Neural crest cell (in vitro differentiated cells): Measurements from ENCODE around the gene ADPRS. TPM values are rescaled to one million over a fixed set of nuclear protein-coding genes. Genes with fewer than 3 reads are reported as not detected.
A peak's percentile ranks its signal among the peaks of the same experiment; 100 is the strongest.

Experiments used
- DNase-seq: peaks from one replicate; pipeline ENCODE4 v3.0.0; 2021; ENCODE audit warnings: low read depth, mixed read lengths, low spot score
- H3K27ac Mint-ChIP-seq: one replicate; pipeline ENCODE4 v1.8.0; 2021; ENCODE audit warnings: mild to moderate bottlenecking, mixed read lengths; ENCODE audit not compliant: unreplicated experiment
- H3K27me3 Mint-ChIP-seq: 2 replicates; pipeline ENCODE4 v1.8.0; 2021; ENCODE audit warnings: low read depth, mild to moderate bottlenecking, mixed read lengths
- H3K36me3 Mint-ChIP-seq: 2 replicates; pipeline ENCODE4 v1.8.0; 2021; ENCODE audit warnings: low read depth, mild to moderate bottlenecking, mixed read lengths
- H3K4me1 Mint-ChIP-seq: 2 replicates; pipeline ENCODE4 v1.8.0; 2021; ENCODE audit warnings: mixed read lengths
- H3K4me3 Mint-ChIP-seq: one replicate; pipeline ENCODE4 v1.8.0; 2021; ENCODE audit warnings: mild to moderate bottlenecking, mixed read lengths
- H3K9me3 Mint-ChIP-seq: 2 replicates; pipeline ENCODE4 v1.8.0; 2021; ENCODE audit warnings: mixed read lengths
- CTCF ChIP-seq: fragments of 200-600 bp; sonication (generic); conservative IDR thresholded peaks from 2 replicates; pipeline ENCODE4 v1.5.0; 2021; ENCODE audit warnings: antibody characterized with exemption, mild to moderate bottlenecking
- total RNA-seq: library from RNA; stranded (reverse); gene quantifications from 2 replicates; pipeline ENCODE4 v1.2.1, GENCODE V29; 2021

ADPRS gene
- total RNA-seq, 1 donor from 2014 or later = 33.8 TPM

- no peak for DNase-seq
- H3K27ac Mint-ChIP-seq = no peak within 1 kb of the TSS
- H3K9me3 Mint-ChIP-seq = no peaks in the 10 kb centered on the region
- peak within 1 kb of the TSS; percentile 56 for H3K4me3 Mint-ChIP-seq
- no peak for TF ChIP-seq CTCF
- no peaks in the 10 kb centered on the region for H3K36me3 Mint-ChIP-seq
- H3K4me1 Mint-ChIP-seq = peaks cover 7% of the 10 kb centered on the region
- H3K27me3 Mint-ChIP-seq = peaks cover 52% of the 10 kb centered on the region
These were observed 36.7 kb downstream of the ADPRS start, which contains the start of gene COL8A2 for GRCh38 chr1:36125129-36125991. TSS of gene COL8A2 (minus strand) at chr1:36125222. CDS start at chr1:36100242, 24,980 bp downstream.

DNA sequence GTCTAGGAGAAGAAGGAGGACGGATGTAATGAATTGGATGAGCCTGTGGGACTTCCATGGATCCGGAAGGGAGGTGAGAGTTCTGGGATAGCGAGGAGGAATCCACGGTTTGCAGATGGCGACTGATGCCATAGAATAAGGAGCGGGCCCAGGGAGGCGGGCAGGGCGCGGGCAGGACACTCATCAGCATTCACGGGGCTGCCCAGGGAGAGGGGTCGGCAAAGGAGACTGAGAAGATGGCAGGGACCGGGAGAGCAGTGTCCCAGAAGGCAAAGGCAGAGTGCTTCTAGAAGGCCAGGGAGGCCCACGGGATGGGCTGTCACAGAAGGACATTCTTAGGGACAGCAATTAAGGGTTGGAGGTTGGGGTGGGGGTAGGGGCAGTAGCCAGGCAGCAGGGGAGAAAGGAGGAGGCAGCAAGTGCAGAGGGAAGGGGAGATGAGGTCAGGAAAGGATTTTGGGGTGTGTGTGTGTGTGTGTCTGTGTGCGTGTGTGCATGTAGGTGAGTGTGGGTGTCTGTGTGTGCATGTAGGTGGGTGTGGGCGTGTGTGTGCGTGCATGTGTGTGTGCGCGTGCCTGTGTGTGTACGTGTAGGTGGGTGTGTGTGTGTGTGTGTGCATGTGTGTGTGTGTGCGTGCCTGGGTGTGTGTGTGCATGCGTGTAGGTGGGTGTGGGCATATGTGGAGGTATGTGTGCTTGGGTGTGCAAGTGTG is 37.5 kb downstream of the ADPRS start:
- Mint-ChIP-seq H3K27me3 (peaks cover 52% of the 10 kb centered on the region), H3K4me1 (peaks cover 7% of the 10 kb centered on the region), H3K36me3 (no peaks in the 10 kb centered on the region), H3K4me3 (peak overlapping the region; percentile 56), H3K9me3 (no peaks in the 10 kb centered on the region), H3K27ac (no peak overlapping the region)
- TF ChIP-seq CTCF = no peak
- DNase-seq = no peak

DNA sequence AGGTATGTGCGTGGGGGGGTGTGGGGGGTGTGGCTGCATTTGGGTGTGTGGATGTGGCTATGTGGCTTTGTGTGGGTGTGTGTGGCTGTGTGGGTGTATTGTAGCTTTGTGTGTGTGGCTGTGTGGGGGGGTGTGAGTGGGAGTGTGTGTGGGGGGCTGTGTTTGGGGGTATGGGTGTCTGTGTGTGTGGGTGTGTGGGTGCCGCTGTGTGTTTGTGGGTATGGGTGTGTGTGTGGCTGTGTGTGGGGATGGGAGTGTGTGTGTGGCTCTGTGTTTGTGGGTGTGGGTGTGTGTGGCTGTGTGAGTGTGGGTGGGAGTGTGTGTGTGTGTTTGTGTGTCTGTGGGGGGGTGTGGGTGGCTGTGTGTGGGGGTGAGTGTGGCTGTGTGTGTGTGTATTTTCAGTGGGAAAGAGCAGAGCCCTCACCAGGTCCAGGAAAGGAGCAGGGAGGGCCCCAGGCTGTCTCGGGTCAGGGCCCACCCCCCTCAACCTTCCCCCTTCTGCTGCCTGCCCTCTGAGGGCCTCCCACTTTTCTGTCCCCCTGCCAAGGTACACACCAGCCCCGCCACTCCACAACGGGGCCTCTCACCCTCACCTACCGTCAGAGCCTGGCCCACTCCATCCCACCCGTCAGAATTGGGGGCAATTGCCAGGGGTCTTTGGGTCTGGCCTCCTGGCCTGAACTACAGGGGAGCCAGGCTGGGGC is 38.3 kb downstream of the ADPRS start:
- Mint-ChIP-seq H3K27ac (no peak overlapping the region), H3K4me1 (peaks cover 7% of the 10 kb centered on the region), H3K4me3 (no peak overlapping the region), H3K27me3 (peaks cover 46% of the 10 kb centered on the region), H3K9me3 (no peaks in the 10 kb centered on the region), H3K36me3 (no peaks in the 10 kb centered on the region)
- TF ChIP-seq CTCF = no peak
- DNase-seq = no peak

GRCh38 chr1:36128126-36128904 is 39.6 kb downstream of the ADPRS start:
- peaks cover 32% of the 10 kb centered on the region for H3K27me3 Mint-ChIP-seq
- peak overlapping the region; percentile 31 for H3K4me3 Mint-ChIP-seq
- H3K36me3 Mint-ChIP-seq = no peaks in the 10 kb centered on the region
- H3K4me1 Mint-ChIP-seq = peaks cover 7% of the 10 kb centered on the region
- no peak for DNase-seq
- no peaks in the 10 kb centered on the region for H3K9me3 Mint-ChIP-seq
- H3K27ac Mint-ChIP-seq = no peak overlapping the region
- TF ChIP-seq CTCF = no peak

GRCh38 chr1:36128905-36129206 is 40.2 kb downstream of the ADPRS start:
- DNase-seq = no peak
- Mint-ChIP-seq H3K36me3 (no peaks in the 10 kb centered on the region), H3K4me3 (no peak overlapping the region), H3K4me1 (peaks cover 12% of the 10 kb centered on the region), H3K27me3 (peaks cover 27% of the 10 kb centered on the region), H3K27ac (no peak overlapping the region), H3K9me3 (no peaks in the 10 kb centered on the region)
- no peak for TF ChIP-seq CTCF
